ENCODE data around the gene PTCH1. TPM values are rescaled to one million over a fixed set of nuclear protein-coding genes. Genes with fewer than 3 reads are reported as not detected.

PTCH1 gene
- polyA plus RNA-seq, 3 donors = not detected

- H3K4me1 ChIP-seq (ENCODE audit: control insufficient read depth in 1 of 2, insufficient read depth in 2 of 2, low read length in 2 of 2) = no peaks in the 10 kb centered on the region
- no peak for TF ChIP-seq CTCF (IDR thresholded peaks at IDR 0.05)
- 100% methylated on average over 2 of the region's 2 CpGs for WGBS (ENCODE audit: insufficient coverage)
- Mint-ChIP-seq H3K27ac (no peak overlapping the region), H3K27me3 (ENCODE audit: low read depth in 3 of 3) (peaks cover 15 to 28% (median 24%) of the 10 kb centered on the region in 3 donors), H3K36me3 (no peaks in the 10 kb centered on the region), H3K4me3 (no peak overlapping the region), H3K4me1 (no peaks in the 10 kb centered on the region), H3K9me3 (no peaks in the 10 kb centered on the region)
- no peak overlapping the region for H3K4me2 ChIP-seq (replicated peaks; ENCODE audit: extremely low read depth, low read length, poor library complexity, severe bottlenecking)
- no peaks in the 10 kb centered on the region for H3K79me2 ChIP-seq (ENCODE audit: insufficient read depth, low read length)
- no peaks in the 10 kb centered on the region for H4K20me1 ChIP-seq (ENCODE audit: insufficient read depth, low read length)
- no peak overlapping the region for H3K4me3 ChIP-seq (replicated peaks in 1 of 3; ENCODE audit: low read depth in 2 of 3, low read length in 3 of 3)
- intact Hi-C loops (cut with micrococcal nuclease) = no loop called here
- no peak for DNase-seq
- no peak overlapping the region for H3K9ac ChIP-seq (ENCODE audit: insufficient read depth, low read length, poor library complexity, severe bottlenecking)
- no peak overlapping the region for H2AFZ ChIP-seq (ENCODE audit: insufficient read depth, low read depth, low read length, poor library complexity, severe bottlenecking)
- no peak overlapping the region for H3K27ac ChIP-seq (ENCODE audit: low read depth in 1 of 2, low read length in 2 of 2)
- H3K27me3 ChIP-seq (ENCODE audit: control insufficient read depth in 2 of 2, insufficient read depth in 2 of 2, low read length in 2 of 2) = peaks cover 0 to 13% of the 10 kb centered on the region in 2 donors
- no peaks in the 10 kb centered on the region for H3K36me3 ChIP-seq (replicated peaks in 1 of 2; ENCODE audit: control insufficient read depth in 1 of 2, insufficient read depth in 2 of 2, low read length in 2 of 2)
- H3K9me3 ChIP-seq (replicated peaks in 1 of 2; ENCODE audit: control insufficient read depth in 1 of 2, insufficient read depth in 1 of 2, low read length in 2 of 2) = no peaks in the 10 kb centered on the region
Observed at GRCh38 chr9:95451065-95451426, 65.7 kb downstream of the PTCH1 start.

GRCh38 chr9:95450171-95451064, 66.4 kb downstream of the PTCH1 start:
- no peak overlapping the region for H3K4me3 Mint-ChIP-seq
- no peak for DNase-seq
- no peak overlapping the region for H3K27ac Mint-ChIP-seq
- Histone ChIP-seq H4K20me1 (ENCODE audit: insufficient read depth, low read length) (no peaks in the 10 kb centered on the region), H2AFZ (ENCODE audit: insufficient read depth, low read depth, low read length, poor library complexity, severe bottlenecking) (no peak overlapping the region), H3K79me2 (ENCODE audit: insufficient read depth, low read length) (no peaks in the 10 kb centered on the region), H3K4me3 (replicated peaks in 1 of 3; ENCODE audit: low read depth in 2 of 3, low read length in 3 of 3) (no peak overlapping the region), H3K36me3 (replicated peaks in 1 of 2; ENCODE audit: control insufficient read depth in 1 of 2, insufficient read depth in 2 of 2, low read length in 2 of 2) (no peaks in the 10 kb centered on the region), H3K27me3 (ENCODE audit: control insufficient read depth in 2 of 2, insufficient read depth in 2 of 2, low read length in 2 of 2) (peaks cover 0 to 12% of the 10 kb centered on the region in 2 donors), H3K4me1 (ENCODE audit: control insufficient read depth in 1 of 2, insufficient read depth in 2 of 2, low read length in 2 of 2) (no peaks in the 10 kb centered on the region), H3K9me3 (replicated peaks in 1 of 2; ENCODE audit: control insufficient read depth in 1 of 2, insufficient read depth in 1 of 2, low read length in 2 of 2) (no peaks in the 10 kb centered on the region), H3K4me2 (replicated peaks; ENCODE audit: extremely low read depth, low read length, poor library complexity, severe bottlenecking) (no peak overlapping the region), H3K9ac (ENCODE audit: insufficient read depth, low read length, poor library complexity, severe bottlenecking) (no peak overlapping the region), H3K27ac (ENCODE audit: low read depth in 1 of 2, low read length in 2 of 2) (no peak overlapping the region)
- no peaks in the 10 kb centered on the region for H3K9me3 Mint-ChIP-seq
- H3K27me3 Mint-ChIP-seq (ENCODE audit: low read depth in 3 of 3) = peaks cover 15 to 29% (median 22%) of the 10 kb centered on the region in 3 donors
- TF ChIP-seq CTCF (IDR thresholded peaks at IDR 0.05) = no peak
- no peaks in the 10 kb centered on the region for H3K36me3 Mint-ChIP-seq
- intact Hi-C loops (cut with micrococcal nuclease) = no loop called here
- H3K4me1 Mint-ChIP-seq = no peaks in the 10 kb centered on the region
- WGBS (ENCODE audit: insufficient coverage) = 93% methylated on average over 6 of the region's 11 CpGs

Measured in CD14-positive monocyte (primary cell).